Stimulated activated CD4-positive, alpha-beta T cell treated with anti-CD3 and anti-CD28 coated beads, Interleukin-12 subunit alpha, Interleukin-12 subunit beta, amount 100 ng/mL, for 4 hours (primary cell): ENCODE measurements around the gene TCF4.

ENCODE experiments used
- DNase-seq: peaks from one replicate; pipeline ENCODE4 v3.0.0-alpha.2; 2020

TCF4 gene

DNA sequence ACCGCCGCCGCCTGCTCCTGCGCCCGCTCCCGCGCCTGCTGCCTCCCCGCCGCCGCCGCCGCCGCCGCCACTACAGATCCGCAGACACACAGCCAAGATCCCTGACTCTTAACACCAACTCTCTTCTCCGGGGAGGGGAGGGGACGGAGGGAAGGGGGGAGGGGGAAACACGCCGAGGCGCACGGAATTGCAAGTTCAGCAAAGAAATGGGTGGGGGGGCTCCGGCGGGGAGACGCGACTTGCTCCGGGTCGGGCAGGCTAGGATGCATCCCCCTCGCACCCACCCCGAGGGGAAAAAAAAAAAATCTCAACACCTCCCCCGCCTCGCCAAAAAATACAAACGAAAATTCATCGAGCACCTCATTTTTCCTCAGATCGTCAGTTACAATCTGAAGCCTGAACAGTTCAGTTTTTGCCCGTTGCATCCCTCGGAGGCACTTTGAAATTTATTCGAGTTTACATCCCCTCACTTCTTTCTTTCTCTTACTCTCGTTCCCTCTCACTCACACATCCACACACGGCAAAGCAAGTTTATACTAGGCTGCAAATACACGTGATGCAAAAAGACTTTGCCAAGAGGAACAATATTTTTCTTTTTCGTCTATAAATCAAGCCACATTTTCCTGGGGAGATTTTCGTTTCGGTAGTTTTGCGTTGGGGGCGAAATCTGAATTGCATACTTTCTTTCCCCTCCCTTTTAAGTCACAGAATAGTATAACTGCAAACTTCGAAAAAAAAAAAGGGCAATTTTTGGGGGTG, at the start of gene TCF4:
TSS of gene TCF4 (minus strand) at position 82 of the 759 bp plus-strand sequence. CDS start 1,076 bp downstream, outside the sequence.
- DNase-seq = no peak

DNA sequence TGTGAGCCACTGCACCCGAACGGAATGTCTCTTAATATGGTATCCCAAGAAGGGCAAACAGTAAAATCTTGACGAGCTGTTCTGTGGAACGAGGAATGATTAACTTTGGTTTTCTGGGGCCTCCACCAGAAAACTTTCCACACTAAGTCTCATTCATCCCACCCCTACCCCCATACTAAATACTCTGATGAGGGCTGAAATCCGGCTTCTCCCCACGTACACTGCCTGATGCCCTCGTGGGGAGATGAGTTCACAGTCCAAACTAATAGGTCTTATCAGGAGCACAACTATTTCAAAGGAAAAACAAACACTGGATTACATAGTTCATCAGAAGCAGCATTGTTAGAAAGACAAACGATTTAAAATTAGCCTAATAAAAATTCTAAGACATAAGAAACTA, 49.2 kb upstream of the TCF4 start:
- DNase-seq = no peak

DNA sequence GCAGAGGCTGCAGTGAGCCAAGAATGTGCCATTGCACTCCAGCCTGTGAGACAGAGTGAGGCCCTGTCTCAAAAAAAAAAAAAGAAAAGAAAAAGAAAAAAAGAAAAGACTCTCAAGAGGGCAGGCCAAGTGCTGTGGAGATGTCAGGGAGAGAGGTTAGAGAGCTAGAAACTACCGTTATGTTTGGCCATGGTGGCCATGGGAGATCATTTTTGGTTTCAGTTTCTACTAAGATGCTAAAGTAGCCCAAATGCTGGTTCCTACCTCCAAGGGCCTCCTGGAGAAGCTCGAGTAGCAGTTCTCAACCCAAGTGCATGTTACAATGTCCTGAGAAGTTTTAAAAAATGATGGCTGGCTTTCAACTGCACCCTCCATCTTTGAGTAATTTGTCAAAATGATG, 47.4 kb upstream of the TCF4 start:
- DNase-seq = no peak

DNA sequence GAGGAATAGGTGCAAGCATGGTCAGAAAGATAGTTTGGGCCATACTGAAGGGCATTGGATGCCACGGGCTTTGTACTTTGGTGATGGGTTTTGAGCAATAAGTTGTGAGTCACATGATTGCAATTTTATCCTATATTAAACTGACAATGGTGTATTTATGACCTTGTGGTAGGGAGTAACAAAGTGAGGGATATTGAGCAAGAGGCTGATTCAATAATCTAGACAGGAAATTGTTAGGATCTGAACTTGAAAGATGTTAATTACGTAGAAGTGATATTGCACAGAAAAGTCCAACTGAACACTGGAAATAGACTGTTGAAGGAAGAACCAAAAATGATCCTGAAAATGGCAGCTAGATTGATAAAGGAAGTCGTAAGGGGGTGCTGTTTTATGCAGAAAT, 46.6 kb upstream of the TCF4 start:
- no peak for DNase-seq

DNA sequence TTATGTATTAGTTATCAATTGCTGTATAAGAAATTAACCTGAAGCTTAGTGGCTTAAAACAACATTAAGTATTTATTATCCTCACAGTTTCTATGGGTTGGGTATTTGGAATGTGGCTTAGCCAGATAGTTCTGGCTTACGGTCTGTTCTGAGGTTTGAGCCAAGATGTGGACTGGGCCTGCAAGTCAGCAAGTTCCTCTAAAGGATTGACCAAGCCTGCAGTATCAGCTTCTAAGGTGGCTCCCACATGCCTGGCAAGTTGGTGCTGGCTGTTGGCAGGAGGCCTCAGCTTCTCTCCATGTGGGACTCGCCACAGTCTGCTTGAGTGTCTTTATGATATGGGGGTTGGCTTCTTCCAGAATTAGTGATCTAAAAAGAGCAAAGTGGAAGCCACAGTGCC, 45.0 kb upstream of the TCF4 start:
- DNase-seq = no peak

DNA sequence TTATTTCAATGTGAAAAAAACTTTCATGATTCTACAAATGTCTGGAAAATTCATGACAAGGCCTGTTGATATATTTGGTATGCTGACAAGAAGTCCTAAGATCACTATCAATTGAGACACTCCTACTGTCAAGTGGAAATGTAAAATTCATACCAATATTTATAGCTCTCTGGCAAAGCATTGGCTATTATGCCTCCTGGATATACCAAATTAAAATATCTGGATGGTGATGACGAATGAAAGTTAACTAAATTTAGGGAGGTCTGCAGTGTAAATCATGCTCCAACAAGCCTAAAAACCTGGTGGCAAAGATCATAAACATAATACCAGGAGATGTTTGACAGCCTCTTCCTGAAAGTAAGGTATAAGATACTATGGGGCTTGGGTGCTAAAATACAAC, 41.1 kb upstream of the TCF4 start:
- no peak for DNase-seq

DNA sequence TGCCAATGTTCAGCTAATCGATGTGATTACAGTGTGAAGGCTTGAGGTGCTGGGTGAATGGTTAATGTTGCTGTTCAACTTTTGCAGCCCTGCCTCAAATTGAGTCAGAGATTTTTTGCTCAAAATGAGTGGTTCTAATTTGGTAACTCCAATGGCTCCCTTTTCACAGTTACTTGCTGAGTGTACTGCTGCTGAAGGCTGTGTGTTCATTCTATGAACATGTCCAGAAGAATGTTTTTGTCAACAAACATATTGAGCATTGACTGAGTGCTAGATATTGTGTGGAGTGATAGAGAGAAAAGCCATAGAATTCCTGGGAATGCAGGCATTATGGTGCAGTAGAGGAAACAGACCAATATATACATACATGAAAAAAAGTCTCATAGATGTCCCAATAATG, 39.0 kb upstream of the TCF4 start:
- no peak for DNase-seq

DNA sequence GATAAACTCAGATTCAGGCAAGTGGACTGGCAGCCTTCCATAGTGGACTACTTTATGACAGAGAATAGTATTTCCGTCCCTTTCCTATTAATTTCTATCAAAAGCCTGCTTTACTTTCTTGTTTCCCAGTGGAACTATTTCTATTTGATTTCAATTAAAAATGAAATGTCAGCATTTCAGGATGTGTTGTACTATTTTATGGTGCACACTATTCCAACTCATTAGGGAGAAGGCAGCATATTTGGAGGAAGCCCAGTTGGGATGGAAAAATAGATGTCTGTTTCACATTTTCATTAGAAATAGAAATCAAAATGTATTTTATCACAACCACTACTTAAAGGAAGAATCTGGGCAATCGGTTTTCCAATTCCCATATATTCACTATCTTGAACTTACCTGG, 37.9 kb upstream of the TCF4 start:
- no peak for DNase-seq

DNA sequence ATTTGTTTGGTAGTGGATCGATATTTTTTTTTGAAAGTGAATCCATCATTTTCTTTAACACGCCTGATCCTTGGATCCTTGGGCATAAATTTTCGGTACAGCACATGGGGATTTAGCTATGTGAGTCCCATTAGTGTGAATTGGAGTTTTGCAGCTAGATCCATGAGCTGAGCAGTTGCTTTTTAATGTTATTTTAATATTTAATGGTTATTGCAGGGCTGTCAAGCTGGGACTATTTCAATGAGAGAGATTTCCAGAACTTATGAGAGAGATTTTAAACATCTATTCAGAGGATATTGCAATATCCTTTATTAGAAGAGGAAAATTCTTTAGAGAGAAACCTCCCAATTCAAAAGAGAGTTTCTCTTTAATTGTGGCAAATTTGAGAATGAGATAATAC, 35.6 kb upstream of the TCF4 start:
- DNase-seq = no peak

DNA sequence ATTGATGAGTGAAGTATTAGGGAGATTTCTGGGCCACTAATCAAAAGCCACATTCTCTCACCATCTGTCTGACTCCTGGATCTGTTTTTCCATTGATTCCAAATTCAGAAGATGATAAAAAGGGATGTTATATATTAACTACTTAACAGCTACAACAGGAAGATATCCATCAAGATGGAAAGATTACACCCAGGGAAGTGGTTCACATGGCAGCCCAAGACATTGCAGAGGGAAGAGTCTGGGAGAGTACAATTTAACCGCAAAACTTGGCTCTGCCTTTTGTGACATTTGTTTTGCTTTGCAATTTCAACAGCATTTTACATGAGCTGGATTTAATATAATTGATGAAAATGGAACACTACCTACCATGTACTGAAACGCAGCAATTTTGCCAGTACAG, 22.5 kb upstream of the TCF4 start:
- DNase-seq = no peak

DNA sequence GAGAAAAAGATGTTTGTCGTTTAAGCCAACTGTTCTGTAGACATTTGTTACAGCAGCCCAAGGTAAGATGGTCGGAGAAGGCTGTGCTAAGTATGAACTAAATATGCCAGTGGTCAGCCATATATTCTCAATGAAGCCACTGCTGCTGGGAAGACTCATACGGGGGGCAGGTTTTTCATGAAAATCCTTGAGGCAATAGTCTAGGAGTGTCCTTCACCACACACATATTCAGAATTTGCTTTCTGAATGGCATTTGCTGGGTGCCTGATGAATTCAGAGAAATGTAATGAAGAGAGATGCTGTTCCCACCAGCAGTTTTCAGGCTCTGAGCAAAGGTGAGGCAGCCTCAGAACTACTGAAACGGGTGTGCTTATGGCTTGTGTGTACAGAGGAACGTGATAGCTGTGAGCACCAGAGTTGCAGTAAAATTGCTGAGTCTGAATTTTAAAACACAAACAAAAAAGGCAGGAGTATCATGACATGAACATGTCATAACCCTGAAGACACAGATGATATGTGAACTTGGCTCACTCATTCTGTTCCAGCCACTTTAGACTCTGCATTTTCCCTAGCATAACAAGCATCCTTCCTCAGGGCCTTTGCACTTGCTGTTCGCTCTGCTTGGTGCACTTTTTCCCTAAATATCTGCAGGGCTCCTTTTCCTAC, 21.3 kb upstream of the TCF4 start:
- no peak for DNase-seq

DNA sequence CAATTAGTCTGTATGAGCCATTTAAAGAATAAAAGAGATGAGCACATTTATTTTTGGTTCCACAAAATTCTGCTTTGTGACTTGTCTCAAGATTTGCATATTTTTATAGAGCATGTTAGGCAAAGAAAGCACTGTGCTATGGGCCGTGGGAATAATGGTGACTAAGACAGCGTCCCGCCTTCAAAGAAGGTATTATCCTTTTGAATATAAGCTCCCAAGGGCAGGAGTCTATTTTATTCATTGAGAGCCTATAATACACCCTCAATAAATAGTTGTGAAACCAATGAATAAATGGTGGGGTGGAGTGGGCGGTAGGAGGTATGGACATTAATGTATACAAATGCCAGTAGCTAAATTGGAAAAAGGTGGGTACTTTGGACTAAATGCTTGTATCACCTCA, 20.5 kb upstream of the TCF4 start:
- no peak for DNase-seq

DNA sequence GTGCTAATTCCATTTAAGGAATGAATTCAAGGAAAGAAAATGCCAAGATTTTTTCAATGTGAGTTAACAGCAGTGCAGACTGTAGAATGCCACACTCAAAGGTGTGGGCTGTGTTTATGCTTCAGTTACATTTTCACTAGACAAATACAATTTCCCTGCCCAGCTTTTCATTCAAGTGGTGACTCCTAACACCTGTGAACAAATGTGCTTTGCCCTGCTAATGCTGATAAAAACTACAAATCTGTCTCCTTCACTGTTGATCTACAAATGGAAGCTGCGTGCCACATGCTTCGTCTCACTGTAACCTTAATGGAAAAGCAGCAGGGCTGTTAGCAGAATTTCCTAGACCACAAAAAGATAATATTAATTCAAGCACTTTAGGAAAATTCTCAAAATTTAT, 19.8 kb upstream of the TCF4 start:
- no peak for DNase-seq

DNA sequence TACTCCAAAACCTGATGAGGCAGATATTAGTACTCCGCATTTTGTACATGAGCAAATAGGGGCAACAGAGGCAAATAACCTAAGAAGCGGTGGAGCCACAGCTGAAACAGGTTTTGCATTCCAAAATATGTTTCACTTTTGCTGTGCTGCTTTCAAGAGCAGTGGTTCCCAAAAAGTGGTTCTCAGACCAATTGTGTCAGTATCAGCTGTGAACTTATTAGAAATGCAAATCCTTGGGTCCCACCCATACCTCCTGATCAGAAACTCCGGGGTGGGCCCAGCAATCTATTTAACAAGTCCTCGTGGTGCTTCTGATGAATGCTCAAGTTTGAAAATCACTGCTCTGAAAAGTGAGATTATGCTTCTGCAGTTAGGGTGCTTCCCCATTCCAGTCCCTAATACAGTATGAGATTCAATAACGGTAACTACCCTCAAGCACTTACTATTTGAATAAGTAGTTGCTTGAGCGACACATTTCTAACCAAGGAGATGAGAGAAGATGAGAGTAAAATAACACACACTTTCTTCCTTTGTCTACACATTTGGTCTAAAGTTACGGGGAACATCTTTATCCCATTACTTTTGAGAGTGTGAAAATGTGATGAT, 17.8 kb upstream of the TCF4 start:
- DNase-seq = no peak

DNA sequence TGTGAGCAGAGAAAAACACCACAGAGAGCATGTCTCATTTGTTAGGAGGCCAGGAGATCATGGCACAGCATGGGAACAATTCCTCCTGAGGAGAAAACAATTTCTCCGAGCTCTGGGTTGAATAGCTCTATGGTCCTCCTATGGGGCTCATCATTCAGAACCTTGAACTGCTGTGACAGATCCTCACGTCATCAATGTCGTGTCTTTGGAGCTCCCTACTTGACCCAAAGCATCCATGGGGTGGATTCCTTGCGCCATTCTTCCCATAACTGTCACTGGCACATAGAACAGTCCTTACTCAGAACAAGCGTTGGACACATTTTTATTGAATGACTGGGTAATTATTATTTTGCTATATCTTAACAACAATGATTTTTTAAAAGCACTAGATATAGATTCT, 15.8 kb upstream of the TCF4 start:
- DNase-seq = no peak

DNA sequence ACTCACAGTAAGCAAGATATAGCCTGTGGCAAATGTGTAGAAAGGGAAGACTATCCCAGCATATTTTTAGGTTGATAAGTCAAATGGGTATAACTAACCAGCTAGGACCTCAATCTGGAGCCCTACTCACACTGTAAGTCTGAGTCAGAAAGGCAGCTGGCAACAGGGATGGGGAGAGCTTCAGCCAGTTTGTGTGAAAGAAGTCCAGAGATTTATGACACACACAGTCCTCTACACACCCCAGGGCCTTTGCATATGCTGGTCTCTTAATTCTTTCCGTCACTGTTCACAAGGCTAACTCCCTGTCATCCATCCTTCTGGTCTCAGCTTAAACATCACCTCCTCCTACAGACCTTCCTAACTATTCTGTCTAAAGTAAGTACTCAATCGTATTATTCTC, 5.9 kb upstream of the TCF4 start:
- DNase-seq = no peak

DNA sequence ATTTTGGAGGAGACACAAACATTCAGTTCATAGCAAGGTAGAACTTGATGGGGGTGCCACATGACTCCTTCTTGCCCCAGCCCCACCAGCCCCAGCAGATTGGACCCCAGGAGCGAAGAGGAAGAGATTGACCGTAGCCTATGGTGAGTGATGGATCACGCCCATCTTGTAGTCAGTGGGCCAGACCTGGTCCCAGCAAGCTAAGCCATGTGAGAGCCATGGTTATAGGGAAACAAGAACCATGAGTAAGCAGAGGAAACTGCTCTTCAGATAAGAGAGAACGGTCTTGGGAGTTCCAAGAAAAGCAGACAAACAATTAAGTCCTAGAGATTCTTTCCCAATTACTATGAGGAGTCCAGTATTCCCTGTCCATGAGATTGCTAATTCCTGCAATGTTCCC, 4.6 kb upstream of the TCF4 start:
- no peak for DNase-seq

DNA sequence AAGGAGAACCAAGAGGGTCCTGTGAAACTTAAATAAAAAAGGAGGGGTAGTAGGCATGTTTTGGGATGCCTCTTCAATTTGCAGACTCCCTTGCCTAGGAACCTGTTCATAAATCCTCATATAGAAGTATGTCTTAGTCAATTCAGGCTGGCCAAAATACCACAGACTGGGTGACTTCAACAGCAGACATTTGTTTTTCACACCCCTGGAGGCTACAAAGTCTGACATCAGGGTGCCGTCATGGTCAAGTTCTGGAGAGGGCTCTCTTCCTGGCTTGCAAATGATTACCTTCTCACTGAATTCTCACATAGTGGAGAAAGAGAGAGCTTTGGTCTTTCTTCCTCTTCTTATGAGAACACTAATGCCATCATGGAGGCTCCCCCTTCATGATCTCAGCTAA, 4.1 kb upstream of the TCF4 start:
- DNase-seq = no peak

DNA sequence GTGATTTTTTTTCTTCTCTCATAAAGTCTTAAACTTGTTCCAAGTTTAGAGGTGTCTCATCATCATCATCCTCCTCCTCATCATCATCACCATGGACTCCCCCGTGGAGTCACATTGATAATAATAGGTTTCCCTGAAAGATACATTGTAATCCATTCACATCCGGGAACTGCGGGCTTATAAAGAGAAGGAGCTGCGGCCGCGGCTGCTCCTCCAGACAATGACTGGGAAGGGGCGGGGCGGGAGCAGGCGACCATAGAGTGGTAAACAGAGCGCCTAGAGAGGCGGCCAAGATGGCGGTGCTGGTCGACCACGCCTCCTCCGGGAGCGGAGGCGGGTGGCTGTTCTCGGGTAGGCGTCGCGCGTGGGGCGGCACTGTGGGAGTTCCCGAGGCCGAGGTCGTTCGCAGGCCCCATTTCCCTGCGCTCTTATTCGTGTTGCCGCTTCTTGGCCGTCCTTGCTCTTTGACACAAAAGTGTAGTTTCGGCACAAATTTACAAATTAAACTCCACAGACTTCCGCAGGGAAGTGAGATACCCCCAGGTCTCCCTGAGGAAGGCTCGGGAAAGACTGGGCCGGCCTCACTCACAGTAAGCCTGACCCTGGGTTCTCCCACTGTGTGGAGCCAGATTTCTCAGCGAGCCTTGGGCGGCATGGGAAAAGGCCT, 1.8 kb upstream of the TCF4 start:
- peak; percentile 55 for DNase-seq

DNA sequence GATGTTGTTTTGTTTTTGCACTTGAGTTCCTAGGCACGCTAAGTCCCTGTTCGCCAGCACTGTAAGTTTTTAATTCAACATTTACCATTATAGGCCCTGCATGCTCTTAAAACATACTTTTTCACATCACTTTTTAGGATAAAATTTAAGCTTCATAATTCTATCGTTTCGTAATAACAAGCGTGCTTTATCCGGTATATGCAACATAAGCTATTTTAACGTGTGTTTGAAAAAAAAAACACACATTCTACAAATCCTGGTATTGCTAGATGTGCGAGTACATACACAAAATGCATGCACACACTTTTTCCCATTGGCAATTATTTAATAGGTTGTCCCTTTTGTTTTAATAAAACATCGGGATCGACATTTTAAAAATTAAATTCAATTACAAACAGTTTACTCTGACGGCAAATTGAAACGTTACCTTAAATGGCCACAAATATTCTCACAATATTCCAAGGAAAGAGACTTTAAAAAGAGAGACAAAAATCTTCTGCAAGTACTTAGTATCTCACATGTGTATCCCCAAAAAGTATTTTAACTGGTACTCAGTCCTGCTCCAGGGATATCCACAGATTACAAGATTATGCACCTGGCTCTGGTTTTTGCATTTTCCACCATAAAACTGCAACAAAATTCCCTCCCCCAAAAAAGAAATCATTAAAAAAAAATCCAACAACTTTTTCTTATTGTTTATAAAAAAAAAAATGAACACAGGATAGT, 1.0 kb upstream of the TCF4 start:
- no peak for DNase-seq

DNA sequence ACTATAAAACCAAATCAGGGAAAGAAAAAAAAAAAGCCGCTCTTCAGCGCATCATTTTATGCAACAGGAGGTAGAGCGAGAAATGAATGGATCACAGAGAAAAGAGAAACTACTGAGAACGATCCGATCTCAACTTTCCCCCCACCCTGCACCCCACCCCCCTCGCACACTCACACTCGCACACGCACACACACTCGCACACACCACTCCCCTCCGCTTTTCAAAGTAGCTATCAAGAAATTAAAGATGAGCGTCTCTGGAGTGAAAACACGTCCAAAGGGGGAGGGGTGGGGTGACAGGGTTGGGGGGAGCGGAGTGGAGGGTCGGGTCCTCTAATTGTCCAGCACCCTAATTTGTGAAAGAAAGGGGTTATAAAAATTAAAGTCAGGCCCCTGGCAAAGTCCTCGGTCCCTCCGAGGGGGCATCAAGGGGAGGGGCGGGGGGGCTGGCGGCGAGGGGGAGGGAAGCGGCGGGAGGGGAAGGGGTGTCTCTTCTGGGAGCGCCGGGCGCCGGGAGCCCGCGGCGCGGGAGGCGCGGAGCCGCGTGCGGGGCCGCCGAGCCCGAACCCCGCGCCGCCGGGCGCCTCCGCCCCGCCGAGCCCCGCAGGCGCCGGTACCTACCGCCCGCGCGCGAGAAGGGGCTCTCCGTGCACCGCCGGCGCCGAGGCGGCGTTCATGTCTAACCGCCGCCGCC, 428 bp downstream of the TCF4 start:
- peak; percentile 13 for DNase-seq

DNA sequence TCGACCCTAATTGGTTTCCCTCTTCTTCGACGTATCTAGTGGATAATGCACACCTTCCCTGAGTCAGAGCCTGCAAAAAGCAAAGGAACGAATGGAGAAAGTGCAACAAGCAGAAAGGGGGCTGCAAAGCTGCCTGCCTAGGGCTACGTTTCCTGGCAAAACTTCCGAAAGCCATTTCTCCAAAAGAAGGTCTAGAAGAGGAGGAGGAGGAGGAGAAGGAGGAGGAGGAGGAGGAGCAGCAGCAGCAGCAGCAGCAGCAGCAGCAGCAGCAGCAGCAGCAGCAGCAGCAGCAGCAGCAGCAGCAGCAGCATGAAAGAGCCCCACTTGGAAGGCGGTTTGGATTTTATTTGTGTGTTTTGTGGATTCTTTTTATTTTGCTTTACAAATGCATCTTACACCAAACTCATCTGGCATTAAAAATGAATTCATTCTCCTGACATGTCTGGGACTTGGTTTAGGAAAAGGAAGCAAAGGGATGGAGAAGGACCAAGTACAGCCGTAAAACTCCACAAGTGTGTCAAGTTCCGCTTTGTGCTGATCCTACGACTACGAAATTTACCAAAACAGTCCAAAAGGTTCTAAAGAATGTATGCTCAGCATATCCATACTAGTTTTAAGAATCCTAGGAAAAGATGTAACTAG, 2.0 kb downstream of the TCF4 start:
- DNase-seq = no peak
